Osteocyte (in vitro differentiated cells): ENCODE data around the gene CEP83. TPM values are rescaled to one million over a fixed set of nuclear protein-coding genes. Genes with fewer than 3 reads are reported as not detected.
"Not testable (repeated sequence)": the region's sequence is repeated elsewhere in the genome, so short reads cannot be mapped to it uniquely, and the experiment has no call there.

Source experiments
- DNase-seq: peaks from one replicate; pipeline ENCODE4 v3.0.0; 2021; ENCODE audit warnings: mixed read lengths; ENCODE audit not compliant: unreplicated experiment; ENCODE audit errors: extremely low spot score
- H3K27ac Mint-ChIP-seq: one replicate; pipeline ENCODE4 v1.8.0; 2021; ENCODE audit warnings: mild to moderate bottlenecking, mixed read lengths; ENCODE audit not compliant: unreplicated experiment
- H3K27me3 Mint-ChIP-seq: one replicate; pipeline ENCODE4 v1.8.0; 2021; ENCODE audit warnings: mixed read lengths; ENCODE audit not compliant: unreplicated experiment
- H3K36me3 Mint-ChIP-seq: one replicate; pipeline ENCODE4 v1.8.0; 2021; ENCODE audit warnings: mixed read lengths; ENCODE audit not compliant: unreplicated experiment
- H3K4me1 Mint-ChIP-seq: one replicate; pipeline ENCODE4 v1.8.0; 2021; ENCODE audit warnings: mixed read lengths; ENCODE audit not compliant: unreplicated experiment
- H3K4me3 Mint-ChIP-seq: one replicate; pipeline ENCODE4 v1.8.0; 2021; ENCODE audit warnings: mild to moderate bottlenecking, moderate library complexity, mixed read lengths; ENCODE audit not compliant: unreplicated experiment
- H3K9me3 Mint-ChIP-seq: one replicate; pipeline ENCODE4 v1.8.0; 2021; ENCODE audit warnings: mixed read lengths; ENCODE audit not compliant: unreplicated experiment
- total RNA-seq: library from RNA; stranded (reverse); gene quantifications from 2 replicates; pipeline ENCODE4 v1.2.1, GENCODE V29; 2021
- TF ChIP-seq, protein P1 (sequence below): fragments of 200-600 bp; sonication (generic); IDR thresholded peaks from 2 replicates; pipeline ENCODE4 v1.5.0; 2021; ENCODE audit warnings: antibody characterized with exemption, mild to moderate bottlenecking, moderate library complexity

Gene CEP83
- total RNA-seq, 1 donor from 2014 or later, result 13.1 TPM

DNA sequence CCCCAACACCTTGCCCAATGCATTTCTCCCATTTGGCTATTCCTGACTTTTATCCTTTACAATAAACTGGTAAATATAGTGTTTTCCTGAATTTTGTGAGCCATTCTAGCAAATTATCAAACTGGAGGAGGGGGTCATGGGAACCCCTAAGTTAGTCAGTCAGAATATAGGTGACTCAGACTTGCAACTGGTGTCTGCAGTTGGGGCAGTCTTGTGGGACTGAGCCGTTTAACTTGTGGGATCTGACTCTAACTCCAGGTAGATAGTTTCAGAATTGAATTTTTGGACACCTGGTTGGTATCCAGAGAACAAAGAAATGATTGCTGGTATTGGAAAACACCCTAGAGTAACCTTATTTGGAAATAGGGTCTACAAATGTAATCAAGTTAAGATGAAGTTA is 133.4 kb downstream of the CEP83 start:
- no peak for DNase-seq
- no peaks in the 10 kb centered on the region for H3K4me1 Mint-ChIP-seq
- no peak overlapping the region for H3K27ac Mint-ChIP-seq
- H3K4me3 Mint-ChIP-seq, result no peak overlapping the region
- peaks cover 4% of the 10 kb centered on the region for H3K9me3 Mint-ChIP-seq
- no peaks in the 10 kb centered on the region for H3K27me3 Mint-ChIP-seq
- H3K36me3 Mint-ChIP-seq, result peaks cover 34% of the 10 kb centered on the region
- TF ChIP-seq, protein P1, sequence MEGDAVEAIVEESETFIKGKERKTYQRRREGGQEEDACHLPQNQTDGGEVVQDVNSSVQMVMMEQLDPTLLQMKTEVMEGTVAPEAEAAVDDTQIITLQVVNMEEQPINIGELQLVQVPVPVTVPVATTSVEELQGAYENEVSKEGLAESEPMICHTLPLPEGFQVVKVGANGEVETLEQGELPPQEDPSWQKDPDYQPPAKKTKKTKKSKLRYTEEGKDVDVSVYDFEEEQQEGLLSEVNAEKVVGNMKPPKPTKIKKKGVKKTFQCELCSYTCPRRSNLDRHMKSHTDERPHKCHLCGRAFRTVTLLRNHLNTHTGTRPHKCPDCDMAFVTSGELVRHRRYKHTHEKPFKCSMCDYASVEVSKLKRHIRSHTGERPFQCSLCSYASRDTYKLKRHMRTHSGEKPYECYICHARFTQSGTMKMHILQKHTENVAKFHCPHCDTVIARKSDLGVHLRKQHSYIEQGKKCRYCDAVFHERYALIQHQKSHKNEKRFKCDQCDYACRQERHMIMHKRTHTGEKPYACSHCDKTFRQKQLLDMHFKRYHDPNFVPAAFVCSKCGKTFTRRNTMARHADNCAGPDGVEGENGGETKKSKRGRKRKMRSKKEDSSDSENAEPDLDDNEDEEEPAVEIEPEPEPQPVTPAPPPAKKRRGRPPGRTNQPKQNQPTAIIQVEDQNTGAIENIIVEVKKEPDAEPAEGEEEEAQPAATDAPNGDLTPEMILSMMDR, result no peak

DNA sequence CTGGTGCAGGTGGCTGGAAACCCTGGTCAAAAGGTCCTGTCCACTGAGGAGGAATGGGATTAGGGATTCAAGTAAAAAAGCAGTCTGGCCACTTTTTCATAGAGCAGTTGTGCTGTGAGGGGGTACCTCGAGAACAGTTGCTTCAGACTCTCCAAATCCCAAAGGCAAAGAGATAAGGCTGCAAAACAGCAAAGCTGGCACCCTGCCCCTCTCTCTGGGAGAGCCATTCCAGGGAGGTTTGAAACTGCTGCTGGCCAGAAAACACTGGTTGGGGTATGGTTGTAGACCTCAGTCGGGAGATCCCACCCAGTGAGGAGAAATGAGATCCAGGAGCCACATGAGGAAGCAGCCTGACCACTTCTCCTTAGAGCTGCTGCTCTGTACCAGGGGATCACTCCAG is 137.3 kb downstream of the CEP83 start:
- TF ChIP-seq, protein P1, result no peak
- no peak for DNase-seq
- H3K9me3 Mint-ChIP-seq, result peaks cover 38% of the 10 kb centered on the region
- H3K27me3 Mint-ChIP-seq, result no peaks in the 10 kb centered on the region
- peaks cover 42% of the 10 kb centered on the region for H3K36me3 Mint-ChIP-seq
- H3K4me3 Mint-ChIP-seq, result no peak overlapping the region
- H3K4me1 Mint-ChIP-seq, result no peaks in the 10 kb centered on the region
- no peak overlapping the region for H3K27ac Mint-ChIP-seq

DNA sequence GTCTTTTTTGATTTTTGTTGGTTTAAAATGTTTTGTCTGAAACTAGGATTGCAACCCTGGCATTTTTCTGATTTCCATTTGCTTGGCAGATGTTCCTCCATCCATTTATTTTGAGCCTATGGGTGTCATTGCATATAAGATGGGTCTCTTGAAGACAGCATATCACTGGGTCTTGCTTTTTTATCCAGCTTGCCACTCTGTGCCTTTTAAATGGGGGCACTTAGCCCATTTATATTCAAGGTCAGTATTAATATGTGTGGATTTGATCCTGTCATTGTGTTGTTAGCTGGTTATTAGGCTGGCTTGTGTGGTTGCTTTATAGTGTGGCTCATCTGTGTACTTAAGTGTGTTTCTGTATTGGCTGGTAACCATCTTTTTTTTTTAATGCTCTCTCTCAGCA is 139.6 kb downstream of the CEP83 start:
- H3K27ac Mint-ChIP-seq, result no peak overlapping the region
- no peak overlapping the region for H3K4me3 Mint-ChIP-seq
- TF ChIP-seq, protein P1, result no peak
- H3K36me3 Mint-ChIP-seq, result peaks cover 40% of the 10 kb centered on the region
- DNase-seq, result no peak
- H3K4me1 Mint-ChIP-seq, result no peaks in the 10 kb centered on the region
- no peaks in the 10 kb centered on the region for H3K27me3 Mint-ChIP-seq
- H3K9me3 Mint-ChIP-seq, result peaks cover 42% of the 10 kb centered on the region

DNA sequence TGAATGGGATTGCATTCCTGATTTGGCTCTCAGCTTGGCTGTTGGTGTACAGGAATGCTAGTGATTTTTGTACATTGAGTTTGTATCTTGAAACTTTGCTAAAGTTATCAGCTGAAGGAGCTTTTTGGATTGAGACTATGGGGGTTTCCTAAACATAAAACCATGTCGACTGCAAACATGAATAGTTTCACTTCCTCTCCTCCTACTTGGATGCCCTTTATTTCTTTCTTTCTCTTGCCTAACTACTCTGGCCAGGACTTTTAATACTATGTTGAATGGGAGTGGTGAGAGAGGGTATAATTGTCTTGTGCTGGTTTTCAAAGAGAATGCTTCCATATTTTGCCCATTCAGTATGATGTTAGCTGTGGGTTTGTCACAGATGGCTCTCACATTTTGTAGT is 141.5 kb downstream of the CEP83 start:
- Mint-ChIP-seq H3K36me3 (peaks cover 28% of the 10 kb centered on the region), H3K27ac (no peak overlapping the region), H3K9me3 (peaks cover 38% of the 10 kb centered on the region), H3K4me3 (no peak overlapping the region), H3K4me1 (no peaks in the 10 kb centered on the region), H3K27me3 (no peaks in the 10 kb centered on the region)
- DNase-seq, result no peak
- TF ChIP-seq, protein P1, result no peak

DNA sequence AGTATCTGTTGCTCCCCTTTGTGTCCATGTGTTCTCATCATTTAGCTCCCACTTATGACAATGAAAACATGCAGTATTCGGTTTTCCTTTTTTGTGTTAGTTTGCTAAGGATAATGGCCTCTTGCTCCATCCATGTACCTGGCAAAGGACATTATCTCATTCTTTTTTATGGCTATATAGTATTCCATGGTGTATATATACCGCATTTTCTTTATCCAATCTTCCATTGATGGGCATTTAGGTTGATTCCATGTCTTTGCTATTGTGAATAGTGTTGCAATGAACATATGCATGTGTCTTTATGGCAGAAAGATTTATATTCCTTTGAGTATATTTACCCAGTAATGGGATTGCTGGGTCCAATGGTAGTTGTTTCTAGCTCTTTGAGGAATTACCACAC is 143.1 kb downstream of the CEP83 start:
- H3K27me3 Mint-ChIP-seq, H3K4me1 Mint-ChIP-seq, DNase-seq, H3K4me3 Mint-ChIP-seq, H3K27ac Mint-ChIP-seq: not testable (repeated sequence)
- H3K36me3 Mint-ChIP-seq, result peaks cover 30% of the 10 kb centered on the region
- H3K9me3 Mint-ChIP-seq, result peaks cover 38% of the 10 kb centered on the region

DNA sequence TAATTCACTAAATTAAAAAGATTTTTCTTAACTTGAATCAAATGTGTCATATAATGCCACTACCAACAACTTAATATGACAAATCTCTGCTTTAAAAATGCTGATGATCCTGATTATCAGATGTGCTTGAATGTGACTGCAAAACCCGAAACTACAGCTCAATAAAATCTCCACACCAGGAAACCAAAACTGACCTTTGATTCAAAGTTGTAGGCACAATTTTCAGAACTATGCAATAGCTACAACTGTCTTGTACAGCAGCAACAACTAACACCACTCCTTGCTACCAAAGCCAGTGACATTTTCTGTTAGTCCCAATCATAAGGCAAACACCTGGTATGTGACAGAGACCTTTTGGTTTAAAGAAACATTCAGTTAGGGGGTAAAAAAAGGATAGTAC is 147.3 kb downstream of the CEP83 start:
- H3K27me3 Mint-ChIP-seq, result no peaks in the 10 kb centered on the region
- no peaks in the 10 kb centered on the region for H3K4me1 Mint-ChIP-seq
- peaks cover 4% of the 10 kb centered on the region for H3K9me3 Mint-ChIP-seq
- peaks cover 17% of the 10 kb centered on the region for H3K36me3 Mint-ChIP-seq
- H3K4me3 Mint-ChIP-seq, result no peak overlapping the region
- no peak overlapping the region for H3K27ac Mint-ChIP-seq
- no peak for DNase-seq
- TF ChIP-seq, protein P1, result no peak
